CD4-positive, alpha-beta T cell treated with Interleukin-15 for 4 hours (primary cell): ENCODE measurements around the gene LRIG1.

ENCODE experiments used
- DNase-seq: peaks from one replicate; pipeline ENCODE4 v3.0.0-alpha.2; 2020; ENCODE audit warnings: low spot score

LRIG1 gene

GRCh38 chr3:66500576-66501482 is at the start of gene LRIG1:
TSS of gene LRIG1 (minus strand) at chr3:66501022. CDS start at chr3:66500407, 615 bp downstream.
- peak; percentile 99 for DNase-seq

- no peak for DNase-seq
Measured at GRCh38 chr3:66544619-66545429, 44.0 kb upstream of the LRIG1 start.

- DNase-seq = no peak
Measured at GRCh38 chr3:66542153-66542552, 41.3 kb upstream of the LRIG1 start.

- DNase-seq = no peak
Measured at GRCh38 chr3:66539466-66539989, 38.7 kb upstream of the LRIG1 start.

- no peak for DNase-seq
Measured at GRCh38 chr3:66538390-66538789, 37.6 kb upstream of the LRIG1 start.

GRCh38 chr3:66537735-66538134 is 36.9 kb upstream of the LRIG1 start:
- DNase-seq = no peak

GRCh38 chr3:66536791-66537190 is 36.0 kb upstream of the LRIG1 start:
- no peak for DNase-seq

- no peak for DNase-seq
Measured at GRCh38 chr3:66534304-66534845, 33.6 kb upstream of the LRIG1 start.

GRCh38 chr3:66532613-66533012 is 31.8 kb upstream of the LRIG1 start:
- DNase-seq = no peak

- no peak for DNase-seq
Measured at GRCh38 chr3:66532160-66532587, 31.4 kb upstream of the LRIG1 start.

- DNase-seq = no peak
Measured at GRCh38 chr3:66531256-66531655, 30.4 kb upstream of the LRIG1 start.

- no peak for DNase-seq
Measured at GRCh38 chr3:66527246-66527645, 26.4 kb upstream of the LRIG1 start.

- no peak for DNase-seq
Measured at GRCh38 chr3:66525771-66526170, 24.9 kb upstream of the LRIG1 start.

GRCh38 chr3:66520724-66521123 is 19.9 kb upstream of the LRIG1 start:
- no peak for DNase-seq

GRCh38 chr3:66518644-66519043 is 17.8 kb upstream of the LRIG1 start:
- no peak for DNase-seq

- no peak for DNase-seq
Measured at GRCh38 chr3:66518126-66518525, 17.3 kb upstream of the LRIG1 start.

- no peak for DNase-seq
Measured at GRCh38 chr3:66517241-66517640, 16.4 kb upstream of the LRIG1 start.

- no peak for DNase-seq
Measured at GRCh38 chr3:66508461-66508860, 7.6 kb upstream of the LRIG1 start.

GRCh38 chr3:66507423-66508260 is 6.8 kb upstream of the LRIG1 start:
- DNase-seq = no peak

GRCh38 chr3:66506154-66506553 is 5.3 kb upstream of the LRIG1 start:
- DNase-seq = no peak

- DNase-seq = no peak
Measured at GRCh38 chr3:66504850-66505641, 4.2 kb upstream of the LRIG1 start.
